Astrocyte of the hippocampus (primary cell): Measurements from ENCODE around the gene PLIN4.
"Not testable (repeated sequence)": the region's sequence is repeated elsewhere in the genome, so short reads cannot be mapped to it uniquely, and the experiment has no call there.

ENCODE experiments used
- DNase-seq: peaks from one replicate; pipeline ENCODE4 v3.0.0; 2011; ENCODE audit warnings: low read depth, low spot score

Gene PLIN4

GRCh38 chr19:4518345-4519171, at the start of gene PLIN4:
Gene PLIN4 (minus strand): TSS chr19:4518486. CDS start chr19:4518272, 214 bp downstream.
- peak; percentile 61 for DNase-seq

GRCh38 chr19:4567584-4568071, 49.3 kb upstream of the PLIN4 start:
- peak; percentile 62 for DNase-seq

GRCh38 chr19:4566402-4567051, 48.2 kb upstream of the PLIN4 start:
- DNase-seq: no peak

- DNase-seq: not testable (repeated sequence)
Observed at GRCh38 chr19:4563562-4563961, 45.3 kb upstream of the PLIN4 start.

- not testable (repeated sequence) for DNase-seq
Observed at GRCh38 chr19:4562085-4562484, 43.8 kb upstream of the PLIN4 start.

- DNase-seq: no peak
Observed at GRCh38 chr19:4559569-4559968, 41.3 kb upstream of the PLIN4 start, which contains the start of gene SEMA6B. Gene SEMA6B (minus strand): TSS chr19:4559684. CDS start chr19:4558457, 1,227 bp downstream.

- DNase-seq: peak; percentile 47
Observed at GRCh38 chr19:4557971-4558941, 40.0 kb upstream of the PLIN4 start.

GRCh38 chr19:4557144-4557970, 39.1 kb upstream of the PLIN4 start:
- no peak for DNase-seq

- no peak for DNase-seq
Observed at GRCh38 chr19:4556597-4557127, 38.4 kb upstream of the PLIN4 start.

GRCh38 chr19:4555657-4556561, 37.6 kb upstream of the PLIN4 start:
- no peak for DNase-seq

- DNase-seq: no peak
Observed at GRCh38 chr19:4554717-4555116, 36.4 kb upstream of the PLIN4 start.

GRCh38 chr19:4553775-4554174, 35.5 kb upstream of the PLIN4 start:
- no peak for DNase-seq

- no peak for DNase-seq
Observed at GRCh38 chr19:4553092-4553695, 34.9 kb upstream of the PLIN4 start.

GRCh38 chr19:4552525-4552819, 34.2 kb upstream of the PLIN4 start:
- DNase-seq: no peak

GRCh38 chr19:4550479-4551050, 32.3 kb upstream of the PLIN4 start:
- no peak for DNase-seq

- DNase-seq: no peak
Observed at GRCh38 chr19:4550018-4550417, 31.7 kb upstream of the PLIN4 start.

- no peak for DNase-seq
Observed at GRCh38 chr19:4548238-4548584, 29.9 kb upstream of the PLIN4 start.

- peak; percentile 17 for DNase-seq
Observed at GRCh38 chr19:4547303-4548237, 29.3 kb upstream of the PLIN4 start.
